Thymus (tissue), 11 donors: ENCODE results near the gene LHPP. TPM values are rescaled to one million over a fixed set of nuclear protein-coding genes. Genes with fewer than 3 reads are reported as not detected.

Source experiments
- DNase-seq, 9 donors: peaks; one replicate each; pipeline ENCODE4 v3.0.0-alpha.2; 2013; ENCODE audit warnings: low spot score in 9 of 9, low read depth in 6 of 9, missing footprints in 1 of 9
- H3K27ac ChIP-seq, 2 donors: one replicate each; pipeline ENCODE4 v1.5.1; 2013; ENCODE audit warnings: control low read depth in 1 of 2, low read depth in 1 of 2, low read length in 1 of 2, mild to moderate bottlenecking in 1 of 2, moderate library complexity in 1 of 2
- H3K27me3 ChIP-seq, 2 donors: one replicate each; pipeline ENCODE4 v1.5.1; 2013; ENCODE audit warnings: low read length in 1 of 2; ENCODE audit not compliant: control insufficient read depth in 2 of 2, insufficient read depth in 1 of 2
- H3K36me3 ChIP-seq, 2 donors: one replicate each; pipeline ENCODE4 v1.5.1; 2013; ENCODE audit warnings: low read length in 1 of 2, mild to moderate bottlenecking in 1 of 2, moderate library complexity in 1 of 2; ENCODE audit not compliant: control insufficient read depth in 2 of 2, insufficient read depth in 2 of 2
- H3K4me1 ChIP-seq, 2 donors: one replicate each; pipeline ENCODE4 v1.5.1; 2013; ENCODE audit warnings: low read length in 2 of 2; ENCODE audit not compliant: control insufficient read depth in 2 of 2, insufficient read depth in 2 of 2
- H3K4me3 ChIP-seq, 2 donors: one replicate each; pipeline ENCODE4 v1.5.1; 2013; ENCODE audit warnings: low read length in 2 of 2, control low read depth in 1 of 2, mild to moderate bottlenecking in 1 of 2
- H3K9me3 ChIP-seq, 2 donors: one replicate each; pipeline ENCODE4 v1.5.1; 2013; ENCODE audit warnings: low read length in 1 of 2, mild to moderate bottlenecking in 1 of 2; ENCODE audit not compliant: control insufficient read depth in 2 of 2, insufficient read depth in 1 of 2
- WGBS: extraction: QIAGEN DNeasy Blood & Tissue Kit; methylation state at CpG from one replicate; pipeline ENCODE4 v1.1.7; 2013; 5-methylcytosine and 5-hydroxymethylcytosine counted together
- polyA plus RNA-seq: library from polyadenylated mRNA; stranded (reverse); fragments of 200-250 nt; gene quantifications from one replicate; pipeline ENCODE4 v1.2.3, GENCODE V29; 2013
- total RNA-seq: library from RNA; stranded (reverse); fragments of 120-200 nt; gene quantifications from one replicate; pipeline ENCODE4 v1.2.4, GENCODE V29; 2013
- donor health status: healthy.

The LHPP gene
- total and polyA plus RNA-seq, 2 donors, result 6.3 to 13.5 TPM

DNA sequence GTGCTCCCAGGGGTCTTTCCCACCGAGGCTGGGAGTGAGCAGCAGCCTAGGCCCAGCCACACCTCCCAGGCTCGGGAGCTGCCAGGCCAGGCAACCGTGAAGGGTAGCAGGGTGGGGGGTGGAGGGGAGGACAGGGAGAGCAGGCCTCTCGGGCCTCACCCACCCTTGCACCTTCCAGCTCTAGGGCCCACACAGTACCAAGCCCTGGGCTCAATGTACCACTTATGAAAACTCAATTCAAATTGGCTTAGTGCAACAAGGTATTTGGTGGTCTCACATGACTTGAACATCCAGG lies 155.2 kb downstream of the LHPP start:
- Histone ChIP-seq H3K4me1 (peaks cover 53 to 74% of the 10 kb centered on the region in 2 donors), H3K4me3 (no peak overlapping the region), H3K9me3 (peaks cover 0 to 3% of the 10 kb centered on the region in 2 donors), H3K27ac (no peak overlapping the region), H3K27me3 (no peaks in the 10 kb centered on the region), H3K36me3 (peaks cover 56 to 57% of the 10 kb centered on the region in 2 donors)
- 93% methylated on average over 4 of the region's 4 CpGs for WGBS
- no peak for DNase-seq

- no peak for DNase-seq
- Histone ChIP-seq H3K4me1 (peaks cover 54 to 74% of the 10 kb centered on the region in 2 donors), H3K9me3 (no peaks in the 10 kb centered on the region), H3K36me3 (peaks cover 72 to 74% of the 10 kb centered on the region in 2 donors), H3K27ac (peak overlapping the region; percentile 58 to 70), H3K27me3 (no peaks in the 10 kb centered on the region), H3K4me3 (no peak overlapping the region)
- WGBS, result 95% methylated on average over 18 of the region's 18 CpGs
These were observed 156.9 kb downstream of the LHPP start for GRCh38 chr10:124618470-124619073.

DNA sequence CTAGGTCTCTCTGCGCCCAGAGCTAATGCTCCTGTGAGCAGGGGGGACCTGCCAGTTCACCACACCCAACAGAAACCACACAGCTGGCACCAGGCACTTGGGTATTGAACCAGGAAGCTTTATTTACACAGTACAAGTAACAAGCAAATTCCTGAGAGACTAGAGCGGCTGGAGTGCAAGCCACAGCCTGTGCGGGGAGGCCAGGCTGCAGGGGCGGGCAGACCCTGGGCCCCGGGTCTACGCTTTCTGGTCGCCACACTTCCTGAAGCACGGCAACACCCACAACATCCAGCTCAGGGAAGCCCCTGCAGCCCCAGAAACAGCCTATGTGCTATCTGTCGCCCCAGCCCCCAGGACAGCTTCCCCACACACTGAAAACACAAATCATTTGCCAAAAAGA lies 157.6 kb downstream of the LHPP start:
- Histone ChIP-seq H3K36me3 (peaks cover 74 to 75% of the 10 kb centered on the region in 2 donors), H3K4me3 (no peak overlapping the region), H3K9me3 (peaks cover 0 to 2% of the 10 kb centered on the region in 2 donors), H3K4me1 (peaks cover 55 to 74% of the 10 kb centered on the region in 2 donors), H3K27me3 (no peaks in the 10 kb centered on the region), H3K27ac (peak overlapping the region; percentile 58 to 70)
- WGBS, result 11% methylated on average over 9 of the region's 9 CpGs
- no peak for DNase-seq

DNA sequence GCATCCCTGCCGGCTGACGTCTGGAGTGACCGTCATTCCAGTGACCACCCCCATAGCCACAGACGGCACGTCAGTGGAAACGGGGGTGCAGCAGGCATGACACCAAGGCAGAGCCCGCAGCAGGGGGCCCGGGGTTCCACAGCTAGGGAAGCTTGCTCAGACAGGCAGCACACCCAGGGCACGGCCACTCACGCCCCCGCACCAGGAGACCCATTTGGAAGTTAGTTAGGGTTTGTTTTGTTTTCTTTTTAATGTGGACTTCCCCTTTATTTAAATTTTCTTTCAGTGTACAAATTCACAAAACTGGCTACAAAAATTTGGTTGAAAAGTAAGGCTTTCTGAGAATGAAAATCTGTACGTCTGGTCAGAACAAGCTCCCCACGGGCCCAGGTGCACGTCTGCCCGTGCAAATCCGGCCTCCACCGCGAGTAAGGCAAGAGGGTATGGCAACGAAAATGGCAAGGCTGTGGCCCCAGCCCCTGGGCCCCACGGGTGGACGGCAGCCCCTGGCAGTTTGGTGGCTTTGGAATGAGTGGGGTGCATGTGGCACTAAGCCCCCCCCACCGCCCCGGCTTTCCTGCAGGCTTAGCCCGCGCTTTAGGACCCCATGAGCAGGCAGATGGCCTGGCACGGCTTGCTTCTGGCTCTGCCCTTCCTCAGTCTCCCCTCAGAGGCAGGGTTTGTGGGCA lies 158.3 kb downstream of the LHPP start:
- H3K9me3 ChIP-seq, result peaks cover 0 to 3% of the 10 kb centered on the region in 2 donors
- H3K27ac ChIP-seq, result peak overlapping the region; percentile 64 to 70
- peaks cover 62 to 81% of the 10 kb centered on the region in 2 donors for H3K4me1 ChIP-seq
- H3K36me3 ChIP-seq, result peaks cover 74 to 75% of the 10 kb centered on the region in 2 donors
- H3K27me3 ChIP-seq, result no peaks in the 10 kb centered on the region
- H3K4me3 ChIP-seq, result no peak overlapping the region
- DNase-seq, result no peak
- WGBS, result 73% methylated on average over 26 of the region's 26 CpGs

DNA sequence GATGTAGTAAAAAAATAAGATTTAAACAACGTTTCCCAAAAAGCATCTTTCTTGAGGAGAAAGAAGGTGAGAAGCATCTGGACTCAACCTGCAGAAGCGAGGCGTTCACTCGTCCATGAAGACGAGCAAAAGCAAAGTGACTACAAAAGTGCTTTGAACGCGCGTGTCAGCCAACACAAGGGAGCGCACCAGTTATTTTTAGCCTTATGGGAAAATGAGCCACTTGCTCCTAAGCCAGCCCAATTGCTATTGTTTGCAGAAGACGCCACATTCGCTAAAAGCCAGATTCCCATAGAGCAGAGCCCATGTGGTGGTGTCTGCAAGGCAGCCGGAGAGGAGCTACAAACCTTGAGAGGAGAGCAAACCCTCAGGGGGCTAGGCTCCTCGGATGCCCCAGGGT lies 160.0 kb downstream of the LHPP start:
- Histone ChIP-seq H3K36me3 (peaks cover 59 to 67% of the 10 kb centered on the region in 2 donors), H3K4me1 (peaks cover 79 to 94% of the 10 kb centered on the region in 2 donors), H3K27me3 (no peaks in the 10 kb centered on the region), H3K4me3 (no peak overlapping the region), H3K27ac (peak overlapping the region; percentile 43 to 47), H3K9me3 (peaks cover 0 to 3% of the 10 kb centered on the region in 2 donors)
- WGBS, result 71% methylated on average over 13 of the region's 13 CpGs
- no peak for DNase-seq

GRCh38 chr10:124622158-124622557 lies 160.5 kb downstream of the LHPP start:
- Histone ChIP-seq H3K27me3 (no peaks in the 10 kb centered on the region), H3K4me1 (peaks cover 84 to 99% of the 10 kb centered on the region in 2 donors), H3K4me3 (no peak overlapping the region), H3K36me3 (peaks cover 54 to 62% of the 10 kb centered on the region in 2 donors), H3K27ac (peak overlapping the region in 1 of 2 donors; percentile 21), H3K9me3 (peaks cover 0 to 3% of the 10 kb centered on the region in 2 donors)
- 94% methylated on average over 13 of the region's 13 CpGs for WGBS
- no peak for DNase-seq

DNA sequence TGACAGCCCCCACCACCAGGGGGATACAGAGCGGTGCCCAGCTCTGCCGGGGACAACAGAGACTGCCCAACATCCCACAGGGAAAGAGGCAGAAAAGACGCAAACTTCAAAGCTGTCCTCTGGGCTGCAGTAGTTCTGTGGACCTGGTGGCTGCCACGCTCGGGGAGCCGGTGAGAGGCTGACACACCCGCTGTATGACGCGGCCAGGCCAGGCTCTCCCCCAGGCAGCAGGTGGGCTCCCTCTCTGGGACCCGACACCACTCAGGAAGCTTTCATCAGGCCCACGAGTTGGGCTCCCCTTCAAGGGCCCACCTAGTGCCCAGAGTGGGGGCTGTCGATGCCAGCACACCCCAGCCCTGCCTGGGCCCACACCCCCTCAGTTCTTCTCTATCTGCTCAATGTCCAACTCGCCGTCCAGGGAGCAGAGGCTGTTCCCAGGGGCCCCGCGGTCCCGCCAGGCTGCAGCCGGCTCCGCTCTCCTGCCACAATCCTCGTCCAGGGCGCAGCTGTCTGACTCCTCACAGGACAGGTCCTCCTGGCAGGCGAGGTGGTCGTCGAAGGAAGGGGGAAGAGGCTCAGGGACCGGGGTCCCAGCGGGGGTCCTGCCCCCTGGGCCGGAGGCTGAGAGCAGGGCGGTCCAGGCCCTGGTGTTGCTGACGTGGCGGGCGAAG lies 161.4 kb downstream of the LHPP start:
- peak overlapping the region; percentile 62 to 88 for H3K27ac ChIP-seq
- no peak for DNase-seq
- H3K9me3 ChIP-seq, result peaks cover 0 to 3% of the 10 kb centered on the region in 2 donors
- peaks cover 92 to 100% of the 10 kb centered on the region in 2 donors for H3K4me1 ChIP-seq
- 84% methylated on average over 31 of the region's 31 CpGs for WGBS
- no peaks in the 10 kb centered on the region for H3K27me3 ChIP-seq
- H3K36me3 ChIP-seq, result peaks cover 46 to 54% of the 10 kb centered on the region in 2 donors
- H3K4me3 ChIP-seq, result no peak overlapping the region

DNA sequence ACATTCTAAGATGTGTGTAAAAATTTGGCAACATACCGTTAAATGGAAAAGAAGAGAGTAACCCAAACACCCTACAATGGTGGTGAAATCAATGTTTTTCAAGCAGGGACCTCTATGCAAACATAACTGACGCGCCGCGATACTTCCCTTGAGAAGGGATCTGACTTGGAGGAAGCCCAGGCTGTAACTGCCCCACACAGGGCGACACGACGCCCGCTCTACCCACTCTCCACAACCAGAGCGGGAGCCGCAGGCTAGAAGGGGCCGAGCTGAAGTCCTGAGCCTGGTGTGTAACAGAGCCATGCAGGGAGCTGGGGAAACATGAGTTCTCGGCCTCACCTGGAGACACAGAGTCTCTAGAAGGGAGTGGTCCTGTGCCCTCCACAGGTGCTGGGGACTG lies 162.4 kb downstream of the LHPP start:
- H3K36me3 ChIP-seq, result peaks cover 36 to 51% of the 10 kb centered on the region in 2 donors
- no peaks in the 10 kb centered on the region for H3K27me3 ChIP-seq
- H3K27ac ChIP-seq, result peak overlapping the region; percentile 82 to 88
- H3K4me1 ChIP-seq, result peaks cover 94 to 100% of the 10 kb centered on the region in 2 donors
- peaks cover 0 to 3% of the 10 kb centered on the region in 2 donors for H3K9me3 ChIP-seq
- no peak overlapping the region for H3K4me3 ChIP-seq
- no peak for DNase-seq
- WGBS, result 88% methylated on average over 13 of the region's 13 CpGs

DNA sequence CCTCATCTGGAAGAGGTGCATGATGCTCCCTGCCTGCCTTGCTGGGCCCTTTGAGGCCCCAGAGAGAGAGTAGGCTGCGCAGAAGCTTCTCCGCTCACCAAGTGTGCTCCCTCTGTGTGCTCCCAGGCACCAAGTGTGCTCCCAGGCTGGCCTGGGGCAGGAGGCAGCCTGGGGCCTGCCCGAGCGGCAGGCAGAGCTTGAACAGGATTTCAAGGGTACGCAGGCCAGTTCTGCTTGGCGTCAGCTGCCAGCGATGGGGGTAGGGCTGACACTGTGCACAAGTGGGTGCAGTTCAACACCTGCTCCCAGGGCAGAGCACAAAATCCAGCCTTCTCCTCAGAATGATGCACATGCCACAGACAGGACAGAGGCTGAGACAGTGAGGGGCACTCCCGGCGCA lies 162.8 kb downstream of the LHPP start:
- Histone ChIP-seq H3K36me3 (peaks cover 35 to 48% of the 10 kb centered on the region in 2 donors), H3K9me3 (peaks cover 0 to 3% of the 10 kb centered on the region in 2 donors), H3K27me3 (no peaks in the 10 kb centered on the region), H3K4me1 (peaks cover 94 to 100% of the 10 kb centered on the region in 2 donors), H3K27ac (peak overlapping the region; percentile 87 to 88), H3K4me3 (peak overlapping the region in 1 of 2 donors; percentile 25)
- 37% methylated on average over 9 of the region's 9 CpGs for WGBS
- DNase-seq, result peak in 2 of 9 donors; percentile 63 to 74
